HT-29 (cell line): ENCODE measurements around the gene ORC6. TPM values are rescaled to one million over a fixed set of nuclear protein-coding genes. Genes with fewer than 3 reads are reported as not detected.

Source experiments
- DNase-seq: peaks from one replicate; pipeline ENCODE4 v3.0.0-alpha.2; 2015; ENCODE audit warnings: low spot score
- total RNA-seq: library from RNA; depleted of rRNA; stranded (reverse); fragments of >200 nt; shearing (Covaris generic); gene quantifications from 2 replicates; pipeline ENCODE4 v1.2.3, GENCODE V29; 2014; rRNA removed

Gene ORC6
- total RNA-seq, 1 experiment from 2014 or later = 25.0 TPM

DNA sequence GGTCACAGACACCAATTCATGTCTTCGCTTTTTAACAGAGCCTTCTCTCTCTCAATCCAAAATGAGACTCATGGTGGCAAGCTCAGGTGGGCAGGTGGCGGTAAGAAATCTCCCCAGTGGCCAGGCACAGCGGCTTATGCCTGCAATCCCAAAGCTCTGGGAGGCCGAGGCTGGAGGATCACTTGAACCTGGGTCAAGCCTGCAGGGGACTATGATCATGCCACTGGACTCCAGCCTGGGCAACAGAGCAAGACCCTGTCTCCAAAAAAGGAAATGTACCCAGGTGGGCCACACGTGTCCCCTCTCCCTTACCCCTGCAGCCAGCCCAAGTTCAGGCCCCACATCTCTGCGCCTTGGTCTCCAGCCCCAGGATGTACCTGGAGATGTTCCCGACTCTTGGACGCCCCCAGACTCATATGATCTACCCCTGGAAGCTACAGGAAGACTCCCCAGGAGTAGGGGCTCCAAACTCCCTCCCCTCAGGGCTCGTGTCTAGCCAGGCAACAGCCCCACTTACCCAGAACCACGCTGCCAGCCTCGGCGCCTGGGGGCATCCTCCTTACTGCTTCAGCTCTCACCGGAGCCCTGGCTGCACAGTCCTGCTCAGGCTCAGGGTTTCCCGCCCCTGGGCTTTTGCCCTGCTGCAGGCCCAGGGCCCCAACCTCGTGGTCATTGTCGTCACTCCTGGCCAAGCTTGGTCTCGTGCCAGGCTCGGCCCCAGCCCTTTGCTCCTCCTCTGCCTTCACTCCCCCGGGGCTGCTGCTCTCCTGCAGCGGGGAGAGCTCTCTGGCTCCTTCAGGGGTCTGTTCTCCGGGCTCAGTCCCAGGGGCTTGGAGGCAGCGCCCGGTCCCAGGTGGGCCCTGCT is 42.5 kb downstream of the ORC6 start:
- DNase-seq = no peak

DNA sequence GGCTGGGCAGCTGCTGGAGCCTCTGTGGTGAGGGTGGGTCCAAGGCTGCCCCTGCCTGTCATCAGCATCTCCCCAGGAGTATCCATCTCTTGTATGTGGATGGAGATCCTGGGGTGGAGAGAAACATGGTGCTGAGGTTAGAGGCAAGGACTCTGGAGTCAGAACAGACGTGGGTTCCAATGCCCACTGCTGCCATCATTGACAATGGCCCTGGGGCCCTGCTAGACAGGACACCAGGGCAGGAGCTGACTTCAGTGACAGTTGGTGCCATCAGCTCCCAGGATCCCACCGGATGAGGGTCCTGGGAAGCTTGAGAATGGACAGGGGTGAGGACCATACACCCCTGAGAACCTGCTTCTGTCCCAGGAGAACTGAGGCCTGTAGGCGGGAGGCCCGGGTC is 43.1 kb downstream of the ORC6 start:
- DNase-seq = no peak

- no peak for DNase-seq
These were observed 43.9 kb downstream of the ORC6 start for GRCh38 chr16:46733319-46733830.

DNA sequence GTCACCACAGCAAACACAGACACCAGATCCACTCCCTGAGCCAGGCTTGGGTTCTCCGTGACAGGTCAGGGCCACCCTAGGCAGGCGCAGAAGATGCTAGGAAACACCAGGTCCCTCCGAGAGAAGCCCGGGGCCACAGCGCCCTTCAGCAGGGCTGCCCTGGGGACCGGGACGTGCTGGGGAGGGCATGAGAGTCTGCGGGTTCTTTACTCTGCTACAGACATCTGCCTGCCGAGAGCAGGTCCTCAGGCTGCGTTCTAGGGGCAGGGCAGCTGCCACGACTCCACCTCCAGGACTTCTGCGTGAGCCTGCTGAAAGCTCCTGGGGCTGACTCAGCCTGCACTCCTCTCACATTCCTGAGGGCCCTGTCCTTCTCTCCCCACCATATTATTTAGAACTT is 47.2 kb downstream of the ORC6 start:
- no peak for DNase-seq

DNA sequence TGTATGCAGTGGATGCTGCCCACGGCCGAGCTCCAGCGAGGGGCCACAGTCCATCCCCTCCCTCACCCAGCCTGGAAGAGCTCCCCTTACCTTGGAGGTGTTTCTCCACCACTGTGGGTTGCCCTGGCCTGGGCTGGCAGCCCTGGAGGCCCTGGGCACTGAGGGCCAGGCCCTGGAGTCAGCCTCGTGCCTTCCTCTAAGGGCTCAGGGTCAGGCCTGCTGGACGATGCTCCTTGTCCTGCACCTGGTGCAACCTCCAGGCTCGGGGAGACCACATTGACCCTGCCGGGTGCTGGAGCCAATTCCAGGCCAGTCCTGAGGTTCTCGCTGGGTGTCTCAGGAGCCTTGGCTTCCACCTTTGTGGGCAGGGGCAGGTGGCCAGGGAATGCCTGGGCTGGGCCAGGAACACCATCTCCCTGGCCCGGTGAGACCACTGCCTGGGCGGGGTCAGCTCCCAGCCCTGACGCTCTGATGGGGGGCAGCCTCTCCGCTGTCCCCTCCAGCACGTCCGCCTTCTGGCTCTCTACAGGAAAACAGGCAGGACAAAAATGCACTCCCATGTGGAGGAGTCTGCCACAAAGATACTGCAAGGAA is 48.3 kb downstream of the ORC6 start:
- DNase-seq = no peak

DNA sequence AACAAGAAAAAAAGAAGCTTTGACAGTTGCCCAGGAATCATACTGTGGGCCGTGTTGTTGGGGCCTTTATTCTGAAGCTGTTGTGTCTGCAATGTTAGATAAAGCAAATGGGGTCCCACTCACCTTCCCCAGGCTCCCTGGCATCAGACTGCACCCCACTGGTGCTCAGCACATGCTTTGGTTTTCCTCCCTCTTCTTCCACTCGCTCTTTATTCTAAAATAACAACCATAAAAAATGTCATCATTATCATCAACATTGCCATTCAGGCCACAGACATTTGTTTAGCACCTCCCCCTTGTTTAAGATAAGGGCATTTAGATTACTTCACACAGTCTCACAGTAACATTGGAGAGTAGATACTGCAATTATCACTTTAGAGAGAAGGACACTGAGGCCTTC is 50.5 kb downstream of the ORC6 start:
- no peak for DNase-seq

DNA sequence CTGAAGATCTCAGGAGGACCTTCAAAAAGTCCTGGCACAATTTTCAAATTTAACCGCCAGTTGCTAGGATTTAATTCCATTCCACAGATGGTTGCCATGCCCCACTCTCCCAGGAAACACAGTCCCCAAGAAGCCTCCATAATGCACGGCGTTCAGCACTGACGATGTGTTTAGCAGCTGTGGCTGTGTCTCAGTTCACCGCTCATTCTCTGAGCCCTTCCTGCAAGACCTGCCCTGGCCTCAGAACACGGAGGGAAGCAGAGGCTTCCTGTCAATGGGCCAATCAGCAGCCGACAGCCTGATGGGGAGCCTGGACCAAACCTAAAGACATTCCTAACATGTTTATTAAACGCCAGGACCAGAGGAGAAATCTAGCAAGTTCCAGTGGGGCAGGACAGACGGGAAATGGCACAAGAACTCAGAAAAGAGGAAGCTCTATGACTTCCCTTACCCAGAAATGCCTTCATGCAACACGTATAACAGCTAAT is 53.8 kb downstream of the ORC6 start:
- peak; percentile 2 for DNase-seq

DNA sequence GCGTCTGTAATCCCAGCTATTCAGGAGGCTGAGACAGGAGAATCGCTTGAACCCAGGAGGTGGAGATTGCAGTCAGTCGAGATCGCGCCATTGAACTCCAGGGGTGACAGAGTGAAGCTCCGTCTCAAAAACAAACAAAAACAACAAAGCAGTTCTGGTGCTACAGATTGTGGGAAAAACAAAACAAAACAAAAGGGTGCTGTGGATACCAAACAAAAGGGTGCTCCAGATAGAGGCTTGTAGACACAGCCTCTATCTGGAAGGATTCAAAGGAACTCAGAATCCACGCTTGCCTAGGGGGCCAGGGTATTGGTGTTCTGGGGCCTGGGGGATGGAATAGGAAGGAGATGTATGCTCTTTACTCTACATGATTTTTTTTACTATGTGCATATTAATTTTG is 56.2 kb downstream of the ORC6 start:
- no peak for DNase-seq

GRCh38 chr16:46746821-46747776 is 57.6 kb downstream of the ORC6 start:
- no peak for DNase-seq

Other genes with a start within 250 kb of the ORC6 start
- 10.7 and 15.5 TPM in 2 replicates for gene SHCBP1, start 68.3 kb upstream of the ORC6 start, total RNA-seq
- 34.8 and 43.8 TPM in 2 replicates for gene VPS35, start 481 bp upstream of the ORC6 start, total RNA-seq
- 0.21 and 0.53 TPM in 2 replicates for gene MYLK3, start 58.7 kb downstream of the ORC6 start, total RNA-seq
- 3.1 and 3.6 TPM in 2 replicates for gene C16orf87, start 141.5 kb downstream of the ORC6 start, total RNA-seq
- 77.0 and 89.0 TPM in 2 replicates for gene GPT2, start 194.7 kb downstream of the ORC6 start, total RNA-seq